IPS-11a (cell line): ENCODE measurements around the gene KLK1.
A peak's percentile ranks its signal among the peaks of the same experiment; 100 is the strongest.

Experiments used
- H3K4me3 ChIP-seq: one replicate; pipeline ENCODE4 v1.5.1; 2013; ENCODE audit warnings: low read depth, low read length, control low read depth

KLK1 gene

DNA sequence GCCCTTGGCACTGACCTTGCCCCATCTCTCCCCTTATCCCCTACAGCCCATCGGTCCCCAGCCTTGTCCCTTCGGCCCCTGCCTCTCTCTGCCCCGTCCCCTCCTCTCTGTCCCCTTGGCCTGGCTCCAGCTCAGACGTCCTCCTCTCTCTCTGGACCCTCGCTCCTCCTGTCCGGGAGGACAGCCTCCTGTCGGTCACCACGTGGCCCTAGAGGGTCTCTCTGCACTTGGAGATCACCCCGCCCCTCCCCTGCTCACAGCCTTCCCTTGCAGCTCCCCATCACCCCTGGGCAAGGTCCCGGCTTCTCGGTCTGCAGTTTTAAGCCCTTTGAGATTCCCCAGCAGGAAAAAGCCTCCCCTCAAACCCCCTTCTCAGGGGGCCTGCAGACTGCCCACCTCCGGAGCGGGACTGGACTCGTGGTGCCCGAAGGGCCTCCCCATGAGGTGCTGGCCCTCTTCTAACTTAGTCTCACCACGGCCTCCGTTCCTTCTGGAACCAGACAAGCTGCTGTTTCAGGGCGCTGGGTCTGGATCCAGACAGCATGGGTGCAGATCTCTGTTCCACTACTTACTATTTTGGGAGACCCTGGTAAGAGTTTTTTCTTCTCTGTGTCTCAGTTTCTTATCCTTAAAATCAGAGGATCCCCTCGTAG, 13.1 kb upstream of the KLK1 start:
- no peak overlapping the region for H3K4me3 ChIP-seq

DNA sequence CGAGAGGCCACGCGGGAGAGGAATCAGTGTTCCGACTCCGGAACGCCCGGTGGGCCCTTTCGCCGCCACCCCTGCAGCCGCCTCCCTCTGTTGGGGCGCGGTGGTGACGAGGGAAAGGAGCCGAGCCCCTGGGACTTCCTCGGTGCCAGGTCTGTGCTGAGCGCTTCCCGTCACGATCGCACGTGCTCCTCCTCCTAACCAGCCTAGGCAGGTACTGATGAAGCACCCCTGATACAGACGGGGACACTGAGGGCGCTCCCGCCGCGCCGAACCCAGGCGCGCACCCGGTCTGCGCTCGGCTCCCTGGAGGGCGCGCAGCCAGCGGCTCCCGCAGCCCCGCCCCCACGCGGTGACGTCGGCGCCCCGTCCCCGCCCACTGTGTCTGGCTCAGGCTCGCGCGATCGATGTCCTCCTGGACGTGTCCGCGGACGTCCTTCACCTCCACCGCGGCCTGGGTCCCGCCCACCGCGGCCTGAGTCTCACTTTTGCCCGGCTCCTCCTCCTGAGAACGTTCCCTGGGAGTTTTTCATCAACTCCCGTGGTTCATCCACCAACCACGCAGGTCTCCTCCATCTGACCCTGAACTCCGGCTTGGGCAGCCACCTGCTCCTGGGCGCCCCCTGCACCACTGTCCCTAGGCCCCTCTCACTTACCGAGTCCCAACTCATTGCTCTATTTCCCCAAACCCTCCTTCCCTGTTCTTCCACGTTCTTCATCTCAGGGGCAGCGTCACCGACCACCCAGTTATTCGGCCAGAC, 12.4 kb upstream of the KLK1 start:
- peak overlapping the region; percentile 87 for H3K4me3 ChIP-seq

DNA sequence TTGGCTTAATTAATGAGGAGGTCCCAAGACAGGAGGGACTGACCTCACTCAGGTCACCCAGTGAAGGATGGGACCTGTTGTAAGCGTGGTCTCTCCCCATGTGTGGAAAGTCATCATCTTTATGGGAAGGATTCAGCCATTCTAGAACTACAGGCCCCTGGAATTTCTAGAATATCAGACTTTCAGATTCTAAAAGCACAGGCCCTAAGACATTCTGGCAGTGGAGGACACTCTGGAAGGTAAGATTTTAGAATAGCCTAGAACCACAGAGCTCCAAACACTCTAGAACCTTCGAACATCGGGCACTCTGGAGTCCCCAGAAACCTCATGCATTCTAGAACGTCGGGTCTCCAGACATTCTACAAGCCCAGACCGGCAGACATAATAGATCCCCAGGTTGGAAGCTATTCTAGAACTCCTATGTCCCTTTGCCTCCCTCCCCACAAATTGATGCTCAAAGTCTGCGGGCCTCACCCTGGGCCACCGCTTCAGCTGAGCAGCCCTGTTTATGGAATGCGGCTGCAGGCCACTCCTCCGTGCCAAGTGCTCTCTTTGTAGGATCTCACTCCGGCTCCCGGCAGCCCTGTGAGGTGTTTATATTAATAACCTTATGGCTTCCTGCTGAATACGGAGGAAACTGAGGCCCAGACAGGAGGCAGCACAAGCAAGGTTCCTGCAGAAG, 11.7 kb upstream of the KLK1 start:
- peak overlapping the region; percentile 87 for H3K4me3 ChIP-seq

DNA sequence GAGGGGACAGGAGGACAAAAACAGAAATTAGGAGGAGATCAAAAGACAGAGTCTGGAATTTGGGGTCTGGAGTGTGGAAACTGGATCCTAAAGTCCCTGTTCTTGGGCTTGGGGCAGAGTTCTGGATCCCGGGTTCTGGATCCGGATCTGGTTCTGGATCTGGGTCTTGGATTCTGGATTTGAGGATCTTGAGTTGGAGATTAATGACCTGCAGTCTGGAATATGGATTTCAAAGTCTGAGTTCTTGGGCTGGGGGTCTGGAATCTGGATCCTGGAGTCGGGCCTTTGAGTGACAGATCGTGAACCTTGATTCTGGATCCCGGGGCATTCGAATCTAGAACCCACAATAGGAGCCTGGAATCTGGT, 10.2 kb upstream of the KLK1 start:
- no peak overlapping the region for H3K4me3 ChIP-seq

DNA sequence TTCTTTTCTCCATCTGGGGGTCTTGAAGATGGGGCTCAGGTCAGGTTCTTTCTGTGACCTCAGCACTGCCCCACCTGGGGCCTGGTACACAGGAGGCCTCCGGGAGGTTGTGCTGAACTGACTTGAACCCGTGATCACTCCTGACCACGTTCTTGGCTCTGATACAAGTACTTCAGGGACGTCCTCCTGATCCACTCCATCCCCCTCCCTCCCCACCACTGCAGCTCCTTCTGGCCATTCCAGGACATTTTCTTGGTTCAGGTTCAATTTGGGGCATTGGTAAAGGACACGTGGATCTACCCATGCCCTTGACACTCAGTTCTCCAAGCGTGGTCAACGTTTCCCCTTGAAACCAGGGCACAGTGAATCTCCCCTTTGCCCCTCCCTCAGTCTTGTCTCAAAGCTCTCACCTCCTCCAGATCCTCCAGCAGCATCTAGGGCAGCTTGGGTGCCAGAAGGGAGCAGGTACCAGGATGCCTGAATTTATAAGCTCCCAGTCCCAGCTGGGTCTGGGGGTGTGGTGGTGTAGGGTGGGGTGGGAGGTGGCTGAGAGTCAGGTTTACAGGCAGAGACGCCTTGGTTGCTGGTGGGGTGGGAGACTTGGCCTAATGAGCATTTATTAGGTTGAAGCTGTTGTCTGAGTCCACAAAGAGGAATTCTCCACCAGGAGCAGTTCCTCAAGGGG, 9.7 kb upstream of the KLK1 start, which contains the start of gene KLK15:
KLK15 (minus strand) TSS at position 458 of the 685 bp plus-strand sequence. CDS start 2,082 bp downstream, outside the sequence.
- H3K4me3 ChIP-seq, result no peak within 1 kb of the TSS

DNA sequence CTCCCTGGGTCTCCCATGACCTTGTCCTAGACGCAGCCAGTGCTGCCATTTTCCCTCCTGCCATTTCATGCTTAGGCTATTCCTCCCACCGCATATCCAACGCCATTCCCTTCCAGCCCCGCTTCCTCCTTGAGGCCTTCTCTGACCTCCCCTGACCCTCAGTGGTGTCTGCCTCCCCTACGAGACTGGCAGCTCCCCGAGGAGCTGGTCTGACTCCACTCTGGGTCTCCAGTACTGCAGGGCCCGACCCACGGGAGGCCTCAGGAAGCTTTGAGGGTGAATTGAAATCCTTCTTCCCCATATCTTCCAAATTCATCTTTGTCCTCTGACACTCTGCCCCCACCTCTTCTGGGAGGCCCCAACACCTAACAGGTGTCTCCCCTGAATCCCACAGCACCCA, 9.1 kb upstream of the KLK1 start:
- no peak overlapping the region for H3K4me3 ChIP-seq

DNA sequence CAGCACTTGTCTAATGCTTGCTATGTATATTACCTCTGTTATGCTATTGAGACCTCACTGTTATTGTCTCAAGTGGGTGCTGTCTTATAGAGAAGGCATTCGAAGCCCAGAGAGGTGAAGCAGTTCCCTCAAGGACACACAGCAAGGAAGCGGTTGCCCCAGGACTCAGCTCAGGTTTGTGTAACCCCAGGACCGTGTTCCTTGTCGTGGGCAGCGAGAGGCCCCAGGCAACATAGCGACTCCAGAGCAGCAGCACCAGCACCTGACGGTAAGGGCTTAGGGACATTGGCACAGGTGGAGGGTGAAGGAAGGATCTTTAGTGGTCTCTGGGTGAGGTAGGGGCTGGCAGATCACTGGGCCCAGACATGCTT, 7.4 kb upstream of the KLK1 start:
- H3K4me3 ChIP-seq, result no peak overlapping the region

DNA sequence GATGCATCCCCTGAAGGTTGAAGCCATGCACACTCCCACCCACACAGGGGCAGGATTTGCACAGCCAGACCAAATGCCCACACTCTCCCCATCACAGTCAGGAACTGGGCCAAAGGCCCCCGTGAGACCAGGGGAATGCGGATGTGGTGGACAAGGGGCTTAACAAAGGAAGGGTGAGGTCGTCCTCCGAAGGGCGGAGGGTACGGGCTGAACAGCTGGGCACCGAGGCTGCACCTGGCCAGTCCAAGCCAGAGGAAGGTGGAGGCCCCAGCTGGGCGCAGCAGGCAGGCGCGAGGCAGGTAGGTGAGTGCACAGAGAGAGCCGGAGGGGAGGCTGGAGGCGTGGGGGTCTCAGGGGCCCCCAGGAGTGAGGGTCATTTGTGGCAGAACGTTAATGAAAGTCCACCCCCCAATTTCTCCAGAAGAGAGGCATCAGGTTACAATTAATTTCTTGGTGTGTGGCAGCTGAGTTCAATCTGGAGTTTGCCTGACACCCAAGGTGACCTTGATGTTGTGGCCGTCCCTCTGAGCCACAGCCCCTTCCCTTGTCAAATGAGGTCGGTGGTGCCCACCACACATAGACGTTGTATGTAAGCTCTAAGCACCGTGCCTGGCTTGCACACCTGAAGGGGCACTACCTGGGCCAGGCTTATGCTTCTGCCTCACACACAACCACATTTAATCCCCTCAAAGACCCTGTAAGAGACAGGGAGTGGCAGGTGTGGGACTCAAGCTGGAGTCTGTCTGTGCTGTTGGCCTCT, 6.9 kb upstream of the KLK1 start:
- no peak overlapping the region for H3K4me3 ChIP-seq

DNA sequence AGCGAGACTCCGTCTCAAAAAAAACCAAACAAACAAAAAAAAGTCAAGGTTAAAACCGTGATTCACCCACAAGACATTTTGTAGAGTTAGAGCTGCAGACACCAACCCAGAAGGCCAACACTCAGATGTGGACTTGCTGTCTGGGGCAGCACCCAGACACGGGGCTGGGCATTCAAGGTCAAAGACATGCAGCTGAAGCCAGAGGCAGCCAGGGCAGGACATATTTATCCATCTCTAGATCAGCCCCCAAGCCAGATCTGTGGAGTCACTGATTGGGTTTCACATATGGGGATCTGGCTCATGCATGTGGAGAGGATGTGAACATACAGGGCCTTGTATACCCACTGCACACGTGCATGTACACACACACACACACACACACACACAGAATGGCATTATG, 6.2 kb upstream of the KLK1 start:
- no peak overlapping the region for H3K4me3 ChIP-seq

DNA sequence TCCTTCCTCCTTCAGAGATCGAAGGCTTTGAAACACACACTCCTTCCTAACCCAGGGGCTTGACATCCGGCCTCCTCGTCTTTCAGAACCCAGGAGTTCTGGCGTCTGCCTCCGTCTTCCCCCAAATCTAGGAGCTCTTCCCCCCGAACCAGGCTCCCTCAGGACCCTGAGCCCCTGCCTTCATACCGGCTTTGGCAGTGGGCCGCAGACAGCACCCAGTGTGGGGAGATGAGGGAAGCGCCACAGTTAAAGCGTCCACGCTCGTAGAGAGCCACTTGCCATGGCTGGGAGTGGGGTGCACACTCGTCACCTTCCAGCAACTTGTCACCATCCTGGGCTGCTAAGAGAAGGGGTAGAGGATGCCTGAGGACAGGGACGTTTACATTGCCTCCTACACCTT, 3.9 kb upstream of the KLK1 start:
- no peak overlapping the region for H3K4me3 ChIP-seq

DNA sequence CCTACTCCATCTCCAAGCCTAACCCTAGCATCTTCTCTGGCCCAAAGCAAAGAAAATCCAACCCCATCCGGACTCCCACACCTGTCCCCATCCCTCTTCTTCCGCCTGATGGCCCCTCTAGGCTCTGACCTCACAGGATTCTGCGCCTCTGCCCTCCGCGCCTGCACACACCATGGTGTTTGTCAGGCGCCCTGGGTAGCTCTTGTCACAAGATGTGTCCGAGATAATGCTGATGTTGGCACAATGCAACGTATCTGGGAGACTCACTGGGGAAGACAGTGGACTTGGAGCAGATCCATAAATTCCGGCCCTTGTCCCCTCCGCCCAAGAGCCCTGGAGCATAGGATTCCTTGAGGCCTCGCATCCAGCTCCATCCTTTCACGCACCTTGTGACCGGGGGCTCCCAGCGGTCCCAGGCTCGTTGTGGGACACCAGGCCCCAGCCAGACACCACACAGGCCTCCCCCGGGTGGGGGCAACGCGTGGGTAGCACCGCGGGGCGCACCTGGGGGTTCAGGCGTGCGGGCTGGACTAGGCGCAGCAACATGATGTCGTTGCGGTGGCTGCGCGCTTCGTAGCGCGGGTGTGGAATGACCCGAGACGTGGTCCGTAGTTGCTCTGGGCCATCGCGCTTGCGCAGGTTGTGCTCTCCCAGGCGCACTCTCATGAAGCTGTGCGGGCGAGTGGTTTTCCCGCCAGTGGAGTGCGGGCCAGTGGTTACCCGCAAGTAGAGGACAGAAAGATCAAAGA, 3.1 kb upstream of the KLK1 start:
- H3K4me3 ChIP-seq, result no peak overlapping the region

DNA sequence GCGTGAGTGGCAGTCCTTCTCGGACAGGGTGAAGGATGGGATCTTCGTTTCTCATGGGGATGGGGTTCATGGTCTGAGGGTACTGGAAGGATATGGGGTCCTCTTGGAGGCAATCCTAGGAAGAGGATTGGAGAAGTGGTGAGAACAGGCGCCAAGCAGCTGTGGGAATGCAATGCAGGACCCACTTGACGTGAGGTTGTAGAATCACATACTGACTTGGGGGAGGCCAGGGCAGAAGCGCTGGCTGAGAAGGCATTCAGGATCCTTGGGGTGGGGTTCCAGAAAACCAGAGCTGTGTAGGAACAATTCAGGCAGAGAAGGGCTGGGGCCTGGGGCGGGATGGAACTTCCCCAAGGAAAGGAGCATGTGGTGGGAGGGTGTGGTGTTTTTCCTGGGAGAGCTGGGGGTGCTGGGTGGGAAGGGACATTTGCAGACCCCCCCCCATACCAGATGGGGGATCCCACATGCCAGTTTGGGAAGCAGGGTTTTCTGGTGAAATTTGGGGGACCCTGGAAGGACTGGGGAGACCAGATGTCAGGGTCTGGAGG, 852 bp downstream of the KLK1 start:
- no peak overlapping the region for H3K4me3 ChIP-seq

DNA sequence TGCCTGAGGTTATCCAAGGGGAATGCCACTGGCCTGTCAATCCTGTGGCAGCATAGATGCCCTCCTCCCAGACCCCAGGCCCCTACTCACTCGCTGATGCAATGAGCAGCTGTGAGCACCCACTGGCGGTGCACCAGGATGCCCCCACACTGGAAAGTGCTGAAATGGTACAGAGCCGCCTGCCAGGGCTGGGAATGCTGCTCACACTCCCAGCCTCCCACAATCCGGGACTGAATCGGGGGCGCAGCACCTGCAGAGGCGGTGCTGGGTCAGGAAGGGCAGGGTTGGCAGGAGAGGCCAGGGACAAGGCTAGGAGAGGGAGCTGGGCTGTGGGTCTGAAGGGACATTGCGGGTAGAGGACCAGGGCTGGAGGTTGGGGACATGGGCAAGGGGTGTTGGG, 2.0 kb downstream of the KLK1 start:
- H3K4me3 ChIP-seq, result no peak overlapping the region

DNA sequence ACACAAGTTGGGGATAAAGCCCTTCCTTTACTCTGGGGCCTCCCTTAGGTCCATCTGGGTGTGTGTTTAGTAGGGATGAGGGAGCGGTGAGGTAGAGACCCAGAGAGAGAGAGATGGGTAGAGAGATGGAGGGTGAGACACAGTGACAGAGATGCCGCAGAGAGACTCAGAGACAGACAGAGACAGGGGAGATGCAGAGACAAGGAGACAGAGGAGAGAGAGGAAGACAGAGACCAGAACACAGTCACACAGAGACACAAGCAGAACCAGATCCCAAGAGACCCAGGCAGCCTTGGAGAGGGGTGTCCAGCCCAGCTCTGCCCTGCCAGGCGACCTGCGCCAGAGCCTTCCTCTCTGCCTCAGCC, 2.4 kb downstream of the KLK1 start:
- H3K4me3 ChIP-seq, result no peak overlapping the region

DNA sequence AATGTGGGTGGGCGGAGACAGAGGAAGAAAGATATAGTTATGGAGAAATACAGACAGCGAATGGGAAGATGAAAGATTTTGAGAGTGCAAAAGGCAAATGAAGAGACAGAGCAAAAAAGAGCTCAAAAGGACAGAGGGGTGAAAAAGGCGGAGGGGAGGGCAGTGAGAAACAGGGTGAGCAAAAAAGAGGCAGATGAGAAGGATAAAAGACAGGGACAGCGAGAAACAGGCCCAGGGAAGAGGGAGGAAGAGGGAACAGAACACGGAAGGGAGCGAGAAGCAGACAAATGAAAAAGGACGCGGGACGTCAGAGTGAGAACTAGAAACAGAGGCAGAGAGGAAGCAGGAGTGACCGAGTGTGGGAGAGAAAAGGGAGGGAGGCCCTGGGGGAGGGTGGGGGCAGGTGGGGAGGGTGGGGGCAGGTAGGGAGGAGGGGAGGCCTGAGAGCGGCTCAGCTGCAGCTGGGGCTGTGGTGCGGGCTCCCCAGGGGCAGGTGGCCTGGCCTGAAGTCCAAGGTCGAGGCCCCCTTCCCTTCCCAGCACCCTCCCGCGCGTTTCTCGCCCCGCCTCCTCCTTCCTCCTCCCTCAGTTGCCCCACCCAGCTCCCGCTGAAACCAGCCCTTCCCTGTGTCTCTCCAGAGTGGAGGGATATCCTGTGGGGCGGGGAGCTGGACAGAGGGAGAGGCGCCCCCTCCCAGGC, 2.9 kb downstream of the KLK1 start:
- no peak overlapping the region for H3K4me3 ChIP-seq

DNA sequence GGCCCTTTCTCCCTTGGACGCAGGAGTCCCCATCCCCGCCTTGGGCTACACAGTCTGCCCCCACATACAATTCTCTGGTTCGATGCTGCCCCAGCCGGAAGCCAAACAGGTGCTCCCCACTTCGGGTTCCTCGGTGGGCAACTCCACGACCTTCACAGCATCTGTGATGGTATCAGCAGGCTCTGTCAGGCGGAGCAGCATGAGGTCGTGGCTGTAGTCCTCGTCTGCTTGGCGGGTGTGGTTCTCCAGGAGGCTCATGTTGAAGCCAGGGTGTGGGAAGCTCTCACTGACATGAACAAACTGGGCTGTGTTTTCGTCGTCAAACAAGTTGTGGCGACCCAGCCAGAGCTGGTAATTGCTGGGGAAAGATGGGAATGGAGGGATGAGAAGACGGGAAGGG, 3.5 kb downstream of the KLK1 start:
- no peak overlapping the region for H3K4me3 ChIP-seq

DNA sequence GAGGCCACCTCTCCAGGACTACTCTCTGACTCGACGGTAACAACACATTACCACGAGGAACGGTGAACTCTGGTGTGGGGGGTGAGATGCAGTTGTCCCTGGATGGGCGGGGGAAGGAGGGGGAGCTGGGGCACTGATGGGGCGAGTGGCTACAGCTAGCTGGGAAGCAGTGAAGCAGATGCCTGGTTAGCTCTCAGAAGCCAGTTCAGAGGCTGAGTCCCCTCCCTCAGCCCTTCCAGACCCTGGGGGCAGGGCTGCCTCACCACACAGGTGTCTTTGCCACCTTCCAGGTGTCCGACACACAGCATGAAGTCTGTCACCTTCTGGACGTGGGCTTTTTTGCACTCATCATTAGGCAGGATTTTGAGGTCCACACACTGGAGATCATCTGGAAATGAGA, 4.0 kb downstream of the KLK1 start:
- no peak overlapping the region for H3K4me3 ChIP-seq

DNA sequence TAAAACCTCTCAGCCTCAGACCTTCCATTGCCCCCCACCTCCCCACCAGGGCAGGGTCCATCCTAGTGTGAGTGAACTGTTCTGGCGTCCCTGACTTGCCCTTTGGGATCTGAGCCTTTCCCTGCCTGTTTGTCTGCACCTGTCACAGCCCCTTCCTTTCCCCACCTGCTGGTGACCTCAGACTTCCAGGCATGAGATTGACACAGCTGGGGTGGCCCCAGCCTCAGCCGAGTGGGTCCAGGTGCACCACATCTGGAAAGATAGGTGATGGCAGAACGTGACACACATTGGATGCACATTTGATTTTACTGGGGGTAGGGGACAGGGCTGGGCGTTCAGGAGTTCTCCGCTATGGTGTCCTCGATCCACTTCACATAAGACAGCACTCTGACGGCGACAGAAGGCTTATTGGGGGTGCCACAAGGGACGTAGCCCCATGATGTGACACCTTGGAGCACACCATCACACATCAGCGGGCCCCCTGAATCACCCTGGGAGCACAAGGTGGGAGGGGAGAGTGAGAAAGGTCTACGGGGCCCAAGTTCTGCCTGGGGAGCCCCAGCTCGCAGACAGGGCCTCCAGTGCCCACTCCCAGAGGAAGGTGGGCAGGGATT, 4.6 kb downstream of the KLK1 start:
- H3K4me3 ChIP-seq, result no peak overlapping the region
